K562 (cell line): ENCODE measurements around the gene ZNF200. TPM values are rescaled to one million over a fixed set of nuclear protein-coding genes. Genes with fewer than 3 reads are reported as not detected.
A peak's percentile ranks its signal among the peaks of the same experiment; 100 is the strongest.

Experiments used
- ATAC-seq: fragments of 200-7000 bp; cut with Tn5 transposase; 3 replicates; pipeline ENCODE4 v1.9.1; 2020; ENCODE audit warnings: moderate library complexity
- BruUV-seq: library from RNA; stranded (reverse); fragments of 400-500 nt; replicated peaks from 2 replicates; lab custom pipeline; 2021; lab: Mats Ljungman, UMichigan
- CTCF ChIA-PET: fragments of 300-600 bp; formaldehyde crosslinking; extraction: SDS; loops from one replicate; lab custom pipeline; 2021; ENCODE audit warnings: low intra/inter-chr PET ratio; lab: Yijun Ruan, JAX
- POLR2A ChIA-PET: fragments of 300-600, 350-650 bp; sonication (Branson Sonifier 250); formaldehyde crosslinking; extraction: SDS; loops from one replicate; lab custom pipeline; 2021; ENCODE audit warnings: antibody characterized with exemption, inconsistent platforms; lab: Yijun Ruan, JAX
- DNase-seq, 4 experiments: peaks; one replicate each; pipeline versions ENCODE4 v3.0.0 to v3.0.0-alpha.2; 2011 to 2018; ENCODE audit warnings: low spot score in 3 of 4, mixed read lengths in 3 of 4; ENCODE audit errors: extremely low read depth in 1 of 4
- FAIRE-seq: peaks from 2 replicates; lab custom pipeline; 2011; peaks lifted over from hg19 to GRCh38; lab: Jason Lieb, UNC
- H2AFZ ChIP-seq: 2 replicates; pipeline ENCODE4 v1.6.0; 2011; ENCODE audit warnings: low read depth, low read length, control low read depth, inconsistent platforms
- H3K27ac ChIP-seq: fragments of 200-600 bp; 3 replicates; pipeline ENCODE4 v1.8.0; 2011; ENCODE audit warnings: low read depth, mild to moderate bottlenecking, control low read depth, inconsistent platforms, low read length, moderate library complexity, mixed read lengths; ENCODE audit errors: extremely low read depth
- H3K27me3 ChIP-seq, 2 experiments: fragments of 300-600 bp in 1 of 2; 2 replicates in 1 of 2; 3 replicates in 1 of 2; pipeline versions ENCODE4 v1.6.0 to v1.8.0; 2011; ENCODE audit warnings: inconsistent platforms in 2 of 2, low read length in 2 of 2, mild to moderate bottlenecking in 1 of 2, mixed read lengths in 1 of 2, moderate library complexity in 1 of 2; ENCODE audit not compliant: control insufficient read depth in 2 of 2, insufficient read depth in 2 of 2
- H3K36me3 ChIP-seq: fragments of 300-600 bp; 3 replicates; pipeline ENCODE4 v1.8.0; 2011; ENCODE audit warnings: mild to moderate bottlenecking, low read length, inconsistent platforms; ENCODE audit not compliant: control insufficient read depth, insufficient read depth
- H3K4me1 ChIP-seq, 2 experiments: fragments of 200-600 bp in 1 of 2; replicated peaks in 1 of 2; 2 replicates in 1 of 2; 3 replicates in 1 of 2; pipeline versions ENCODE4 v1.5.1 to v1.8.0; 2011; ENCODE audit warnings: inconsistent platforms in 2 of 2, low read length in 2 of 2, mild to moderate bottlenecking in 1 of 2, mixed read lengths in 1 of 2, moderate library complexity in 1 of 2; ENCODE audit not compliant: control insufficient read depth in 2 of 2, insufficient read depth in 2 of 2
- H3K4me2 ChIP-seq: 2 replicates; pipeline ENCODE4 v1.6.1; 2011; ENCODE audit warnings: low read length, control low read depth, inconsistent platforms, mixed read lengths; ENCODE audit not compliant: insufficient read depth
- H3K4me3 ChIP-seq: fragments of 200-600 bp; sonication (generic), shearing (Covaris generic); 2 replicates; pipeline ENCODE4 v1.5.1; 2016; ENCODE audit warnings: control low read depth, inconsistent platforms
- H3K79me2 ChIP-seq: fragments of 200-600 bp; 3 replicates; pipeline ENCODE4 v1.8.0; 2011; ENCODE audit warnings: low read length, inconsistent platforms; ENCODE audit not compliant: control insufficient read depth, insufficient read depth
- H3K9ac ChIP-seq, 2 experiments: 2 replicates each; pipeline versions ENCODE4 v1.6.0 to v1.6.1; 2011; ENCODE audit warnings: low read depth in 2 of 2, low read length in 2 of 2, control low read depth in 1 of 2, inconsistent platforms in 1 of 2, mild to moderate bottlenecking in 1 of 2, mixed read lengths in 1 of 2; ENCODE audit not compliant: insufficient read depth in 1 of 2
- H3K9me1 ChIP-seq: one replicate; pipeline ENCODE4 v1.6.0; 2011; ENCODE audit warnings: inconsistent platforms, mild to moderate bottlenecking, low read length, moderate library complexity; ENCODE audit not compliant: control insufficient read depth, insufficient read depth
- H3K9me3 ChIP-seq: replicated peaks from 2 replicates; pipeline ENCODE4 v1.5.1; 2011; ENCODE audit warnings: low read depth, low read length, inconsistent platforms; ENCODE audit not compliant: control insufficient read depth, insufficient read depth
- H4K20me1 ChIP-seq: replicated peaks from 2 replicates; pipeline ENCODE4 v1.6.1; 2011; ENCODE audit warnings: low read length, inconsistent platforms, mixed read lengths; ENCODE audit not compliant: control insufficient read depth, insufficient read depth
- ARID1B ChIP-seq: fragments of 450-650 bp; IDR thresholded peaks from 2 replicates; pipeline ENCODE4 v1.6.1; 2016; ENCODE audit warnings: antibody characterized with exemption, mild to moderate bottlenecking, inconsistent platforms
- ARID2 ChIP-seq: fragments of 450-650 bp; IDR thresholded peaks from 2 replicates; pipeline ENCODE4 v1.6.1; 2017; ENCODE audit warnings: antibody characterized with exemption, mild to moderate bottlenecking
- CTCFL ChIP-seq: IDR thresholded peaks from 2 replicates; pipeline ENCODE4 v1.6.1; 2011; ENCODE audit warnings: borderline replicate concordance, low read depth, mild to moderate bottlenecking, moderate library complexity, low read length; ENCODE audit not compliant: insufficient read depth, poor library complexity, severe bottlenecking
- IRF9 ChIP-seq: fragments of 450-650 bp; IDR thresholded peaks from 2 replicates; pipeline ENCODE4 v1.6.1; 2016; ENCODE audit warnings: missing biosample characterization, missing genetic modification characterization
- LCOR ChIP-seq: sonication (generic); formaldehyde crosslinking; IDR thresholded peaks from 2 replicates; pipeline ENCODE4 v1.8.0; 2022; ENCODE audit warnings: mild to moderate bottlenecking, missing genetic modification reagents
- MEF2A ChIP-seq: IDR thresholded peaks from 2 replicates; pipeline ENCODE4 v1.6.1; 2011; ENCODE audit warnings: low read depth, mild to moderate bottlenecking, low read length, moderate library complexity; ENCODE audit not compliant: control insufficient read depth
- NBN ChIP-seq: fragments of 450-650 bp; IDR thresholded peaks from 2 replicates; pipeline ENCODE4 v1.6.1; 2016; ENCODE audit warnings: low read depth, mild to moderate bottlenecking
- SOX6 ChIP-seq: fragments of 450-650 bp; IDR thresholded peaks from 2 replicates; pipeline ENCODE4 v1.6.1; 2014; ENCODE audit warnings: mild to moderate bottlenecking
- TAF1 ChIP-seq: IDR thresholded peaks from 2 replicates; pipeline ENCODE4 v1.6.1; 2011; ENCODE audit warnings: mild to moderate bottlenecking, low read length, moderate library complexity; ENCODE audit not compliant: insufficient read depth, control insufficient read depth, severe bottlenecking; ENCODE audit errors: extremely low read depth
- TAF15 ChIP-seq: fragments of 200-400 bp; formaldehyde crosslinking; IDR thresholded peaks from 2 replicates; pipeline ENCODE4 v1.6.1; 2017; ENCODE audit warnings: mild to moderate bottlenecking, low read depth, low read length, moderate library complexity
- TEAD2 ChIP-seq: fragments of 450-650 bp; IDR thresholded peaks from 2 replicates; pipeline ENCODE4 v1.6.1; 2016; ENCODE audit warnings: missing genetic modification characterization, control low read depth, missing compliant biosample characterization
- ZFP1 ChIP-seq: fragments of 450-650 bp; formaldehyde crosslinking; IDR thresholded peaks from 2 replicates; pipeline ENCODE4 v1.4.0; 2020; ENCODE audit warnings: mild to moderate bottlenecking, mixed read lengths
- ZFPM2 ChIP-seq: fragments of 250-450 bp; sonication (Bioruptor Pico); IDR thresholded peaks from 2 replicates; pipeline ENCODE4 v1.5.1; 2022; ENCODE audit warnings: mild to moderate bottlenecking
- ZHX1 ChIP-seq: fragments of 150-350 bp; conservative IDR thresholded peaks from 2 replicates; pipeline ENCODE4 v1.6.1; 2014; ENCODE audit warnings: low read length
- ZKSCAN1 ChIP-seq: fragments of 150-350 bp; IDR thresholded peaks from 2 replicates; pipeline ENCODE4 v1.6.1; 2016; ENCODE audit warnings: low read depth, low read length
- WGBS: fragments of 100-300 bp; shearing (Covaris generic); methylation state at CpG from one replicate; pipeline ENCODE4 v1.1.6; 2016; ENCODE audit warnings: low coverage, mixed read lengths; ENCODE audit not compliant: insufficient coverage; ENCODE audit errors: missing lambda C conversion rate; 5-methylcytosine and 5-hydroxymethylcytosine counted together
- in situ Hi-C: fragments of 300-500 bp; cut with MboI; formaldehyde crosslinking; loops from 4 replicates; pipeline ENCODE4 v1.15.0; 2018; ENCODE audit warnings: inconsistent platforms, mixed read lengths
- intact Hi-C: fragments of 100-400 bp; cut with micrococcal nuclease; formaldehyde crosslinking; loops from 2 replicates; pipeline ENCODE4 v1.14.2; 2022
- polyA plus RNA-seq, 8 experiments: library from polyadenylated mRNA; depleted of rRNA in 4 of 8; stranded (reverse) in 5 of 8; unstranded in 3 of 8; fragments of >200 nt; fragmentation: Nextera tagmentation in 2 of 8; fragmentation: Illumina TruSeq in 1 of 8; extraction: Ambion mirVana in 2 of 8; extraction: Trizol in 1 of 8; gene quantifications; 2 replicates each; pipeline versions ENCODE4 v1.2.1 to v1.2.3, GENCODE V29; 2011 to 2014; ENCODE audit warnings: inconsistent platforms in 1 of 8, missing spikeins in 1 of 8
- total RNA-seq, 7 experiments: library from RNA; depleted of rRNA in 6 of 7; stranded (reverse); fragments of >200 nt in 6 of 7; fragmentation: Illumina TruSeq in 2 of 7; extraction: Trizol in 2 of 7; gene quantifications; 2 replicates each; pipeline versions ENCODE4 v1.2.1 to v1.2.3, GENCODE V29; 2011 to 2021; ENCODE audit warnings: low replicate concordance in 1 of 7

The ZNF200 gene
- total and polyA plus RNA-seq, 9 of the 15 experiments (the other 6 are each of a cell fraction or from before 2014, with no cell fraction given): 4.8 to 14.5 (median 9.2) TPM

- Histone ChIP-seq H3K36me3 (no peaks in the 10 kb centered on the region), H3K79me2 (no peaks in the 10 kb centered on the region), H3K4me2 (peak overlapping the region; percentile 83), H3K9ac (peak overlapping the region; percentile 62 to 95), H3K27ac (peak overlapping the region; percentile 75), H2AFZ (peak overlapping the region; percentile 82), H4K20me1 (no peaks in the 10 kb centered on the region), H3K9me3 (peaks cover 11% of the 10 kb centered on the region), H3K27me3 (peaks cover under 1 to 2% of the 10 kb centered on the region in 2 experiments; a peak in 2 of 5 replicates), H3K4me1 (peaks cover 4 to 21% of the 10 kb centered on the region in 2 experiments; a peak in 4 of 5 replicates), H3K9me1 (no peaks in the 10 kb centered on the region), H3K4me3 (peak overlapping the region; percentile 65)
- in situ Hi-C loops (no loop called here), intact Hi-C loops (loop anchor here (2.0 to 10.0 kb wide), 3 partner anchors 18 to 238 kb away; partner anchors contain the start of genes CLUAP1 and ZNF263)
- peak; percentile 85 for FAIRE-seq
- POLR2A ChIA-PET: interaction anchor here (0.6 to 2.7 kb wide), 10 partner anchors 8 to 1007 kb away, joined by 3 to 12 read pairs (median 4); partner anchors contain the start of gene MEFV
- CTCF ChIA-PET: interaction anchor here (0.6 kb wide), 1 partner anchor 237 kb away, joined by 4 read pairs; no protein-coding TSS in a partner anchor
- TSS peak; percentile 68 for BruUV-seq
- 4% methylated on average over 57 of the region's 77 CpGs for WGBS
- ATAC-seq: peak; percentile 97
- DNase-seq: peak; percentile 97 to 98 (median 97)
- TF ChIP-seq ZHX1 (no peak), ZFPM2 (CRISPR knock-in tag) (no peak), MEF2A (no peak), NBN (no peak; the same call in 1 of the 2 replicates), IRF9 (no peak), ARID1B (peak; percentile 49), LCOR (CRISPR knock-in tag) (peak; percentile 84), CTCFL (no peak), ZFP1 (CRISPR knock-in tag) (no peak), TAF15 (no peak), ARID2 (no peak), TEAD2 (tag) (no peak), SOX6 (peak; percentile 44), TAF1 (peak; percentile 40), ZKSCAN1 (no peak)
These were observed 29.4 kb upstream of the ZNF200 start for GRCh38 chr16:3264137-3265036.
